Activated CD8-positive, alpha-beta memory T cell treated with anti-CD3 and anti-CD28 coated beads for 24 hours (primary cell): ENCODE data around the gene MAPK1.
"Not testable (repeated sequence)": the region's sequence is repeated elsewhere in the genome, so short reads cannot be mapped to it uniquely, and the experiment has no call there.

Experiments used
- DNase-seq: peaks from one replicate; pipeline ENCODE4 v3.0.0-alpha.2; 2020

MAPK1 gene

DNA sequence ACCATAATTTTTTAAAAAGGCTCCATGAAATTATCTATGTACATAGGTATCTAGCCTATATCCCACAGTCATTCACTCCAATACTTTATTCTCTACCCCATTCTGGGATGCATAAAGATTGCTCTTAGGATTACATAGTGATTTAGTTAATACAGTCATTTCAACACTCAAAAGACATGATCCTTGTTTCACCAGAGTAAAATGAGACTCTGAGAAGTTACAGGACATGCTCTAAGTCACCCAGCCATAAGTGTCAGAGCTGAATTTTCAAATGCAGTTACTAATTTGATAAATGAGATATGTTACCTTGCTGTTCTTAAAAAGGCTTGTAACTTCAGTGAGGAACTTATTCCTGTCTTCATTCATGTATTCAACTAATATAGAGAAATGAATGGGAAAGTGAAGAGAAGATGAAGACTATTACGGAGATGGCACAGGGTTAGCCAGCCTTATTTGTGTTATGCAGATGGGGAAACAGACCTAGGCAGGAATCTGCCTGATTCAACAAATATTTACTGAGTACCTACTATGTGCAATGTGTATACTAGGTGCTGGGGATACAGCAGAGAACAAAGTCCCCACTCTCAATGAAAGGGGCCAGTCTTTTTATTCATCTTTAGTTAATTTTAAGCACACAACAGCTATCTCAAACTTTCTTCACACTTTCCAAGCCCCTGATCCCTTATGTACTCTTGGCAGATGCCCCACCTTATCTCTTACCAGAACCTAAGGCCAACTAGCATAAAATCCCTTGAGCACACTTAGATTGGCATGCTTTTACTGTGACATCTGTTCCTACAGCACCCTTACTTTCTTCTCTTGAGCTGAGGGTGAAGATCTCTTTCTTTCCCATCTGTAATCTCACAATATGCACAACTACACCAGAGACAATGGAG is 21.6 kb downstream of the MAPK1 start:
- DNase-seq: no peak

- DNase-seq: no peak
Measured at GRCh38 chr22:21842946-21843345, 24.5 kb downstream of the MAPK1 start.

DNA sequence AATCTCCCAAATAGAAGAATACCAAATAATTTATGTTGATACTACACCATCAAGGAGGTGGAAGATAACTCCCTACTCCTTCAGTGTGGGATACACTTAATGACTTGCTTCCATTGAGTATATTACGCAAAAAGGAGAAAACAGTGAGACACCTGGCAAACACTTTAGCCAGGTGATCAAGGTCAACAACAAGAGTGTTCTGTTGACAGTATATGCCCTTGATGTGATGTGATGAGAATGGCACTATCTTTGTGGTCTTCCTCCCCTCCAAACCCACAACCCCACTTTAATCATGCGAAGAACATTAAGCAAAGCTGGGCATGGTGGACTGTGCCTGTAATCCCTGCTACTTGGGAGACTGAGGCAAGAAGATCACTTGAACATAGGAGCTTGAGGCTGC is 26.0 kb downstream of the MAPK1 start:
- no peak for DNase-seq

- no peak for DNase-seq
Measured at GRCh38 chr22:21840236-21840823, 27.1 kb downstream of the MAPK1 start.

DNA sequence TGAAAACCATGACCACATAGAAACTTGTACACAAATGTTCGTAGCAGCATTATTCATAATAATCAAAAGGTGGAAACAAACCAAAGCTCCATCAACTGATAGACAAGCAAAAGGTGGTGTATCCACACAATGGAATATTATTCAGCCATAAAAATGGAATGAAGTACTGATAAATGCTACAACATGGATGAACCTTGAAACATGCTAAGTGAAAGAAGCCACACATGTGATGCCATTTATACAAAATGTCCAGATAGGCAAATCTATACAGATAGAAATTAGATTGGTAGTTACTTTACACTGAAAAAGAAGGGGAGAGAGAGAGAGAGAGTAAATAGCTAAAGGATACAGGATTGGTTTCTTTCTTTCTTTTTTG is 27.7 kb downstream of the MAPK1 start:
- DNase-seq: no peak

- not testable (repeated sequence) for DNase-seq
Measured at GRCh38 chr22:21839104-21839764, 28.2 kb downstream of the MAPK1 start.

DNA sequence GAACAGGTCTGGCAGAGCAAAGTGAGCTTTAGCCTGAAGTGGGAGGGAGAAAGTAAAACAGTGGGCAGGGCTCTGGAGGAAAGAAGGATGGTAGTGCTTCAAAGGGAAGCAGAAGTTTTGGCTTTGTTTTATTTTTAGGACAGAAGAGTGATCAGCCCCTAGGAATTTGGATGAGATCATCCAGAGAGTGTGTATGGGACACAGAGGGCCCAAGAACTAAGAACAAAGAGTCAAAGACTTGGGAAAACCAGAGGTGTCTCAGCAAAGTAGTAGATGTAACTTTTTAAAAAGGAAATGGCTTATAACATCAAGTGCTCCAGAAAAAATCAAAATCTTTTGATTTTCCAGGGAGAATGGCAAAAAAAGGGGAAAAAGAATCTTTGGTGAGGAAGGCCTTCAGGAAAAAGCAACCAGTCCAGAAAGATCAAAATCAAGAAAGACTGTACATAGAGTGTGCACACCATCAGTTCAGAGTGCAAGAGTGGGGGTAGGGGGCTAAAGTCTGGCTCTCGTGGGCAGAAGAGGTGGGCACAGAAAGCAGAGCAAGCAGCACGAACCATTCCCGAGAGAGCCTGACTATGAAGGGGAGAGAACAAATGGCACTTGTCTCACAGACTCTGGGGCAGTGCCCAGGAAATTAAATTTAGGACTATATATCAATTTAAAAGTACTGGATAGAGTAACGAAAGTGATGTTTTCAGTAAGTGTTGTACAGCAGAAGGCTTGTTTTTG is 30.0 kb downstream of the MAPK1 start:
- no peak for DNase-seq

- DNase-seq: not testable (repeated sequence)
Measured at GRCh38 chr22:21836486-21836885, 31.0 kb downstream of the MAPK1 start.

DNA sequence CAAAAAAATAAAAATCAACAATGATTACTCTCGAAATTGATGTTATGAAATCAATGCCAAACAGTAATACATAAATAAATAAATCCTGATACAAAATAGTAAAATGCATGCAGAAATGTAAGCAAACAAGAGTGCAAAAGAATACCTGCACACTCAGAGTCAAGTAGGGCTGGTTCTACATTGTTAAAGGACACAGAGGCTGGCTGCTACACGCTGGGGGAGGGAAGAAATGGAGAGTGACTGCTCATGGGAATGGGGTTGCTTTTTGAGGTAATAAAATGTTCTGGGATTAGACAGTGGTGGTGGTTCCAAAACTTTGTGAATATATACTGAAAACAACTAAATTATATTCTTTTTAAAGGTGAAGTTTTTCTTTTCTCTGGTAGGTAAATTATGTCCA is 32.1 kb downstream of the MAPK1 start:
- no peak for DNase-seq

DNA sequence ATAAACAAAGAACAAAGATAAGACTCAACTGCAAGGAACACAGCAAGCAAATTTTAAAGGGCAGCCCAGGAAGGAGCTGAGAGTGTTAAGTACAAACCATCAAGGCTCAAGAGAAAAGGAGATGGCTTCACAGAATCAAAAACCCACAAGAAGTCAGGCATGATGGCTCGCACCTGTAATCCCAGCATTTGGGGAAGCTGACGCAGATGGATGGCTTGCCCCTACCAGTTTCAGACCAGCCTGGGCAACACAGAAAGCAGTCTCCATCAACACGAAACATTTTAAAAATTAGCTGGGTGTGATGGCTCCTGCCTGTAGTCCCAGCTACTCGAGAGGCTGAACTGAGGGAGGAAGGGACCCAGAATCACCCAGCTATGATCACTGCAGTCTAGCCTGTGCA is 32.6 kb downstream of the MAPK1 start:
- DNase-seq: no peak

- DNase-seq: no peak
Measured at GRCh38 chr22:21832291-21833290, 34.9 kb downstream of the MAPK1 start.

- no peak for DNase-seq
Measured at GRCh38 chr22:21829523-21829922, 37.9 kb downstream of the MAPK1 start.

- no peak for DNase-seq
Measured at GRCh38 chr22:21828268-21828638, 39.2 kb downstream of the MAPK1 start.

- no peak for DNase-seq
Measured at GRCh38 chr22:21827628-21828267, 39.7 kb downstream of the MAPK1 start.

- DNase-seq: no peak
Measured at GRCh38 chr22:21826204-21826603, 41.2 kb downstream of the MAPK1 start.

DNA sequence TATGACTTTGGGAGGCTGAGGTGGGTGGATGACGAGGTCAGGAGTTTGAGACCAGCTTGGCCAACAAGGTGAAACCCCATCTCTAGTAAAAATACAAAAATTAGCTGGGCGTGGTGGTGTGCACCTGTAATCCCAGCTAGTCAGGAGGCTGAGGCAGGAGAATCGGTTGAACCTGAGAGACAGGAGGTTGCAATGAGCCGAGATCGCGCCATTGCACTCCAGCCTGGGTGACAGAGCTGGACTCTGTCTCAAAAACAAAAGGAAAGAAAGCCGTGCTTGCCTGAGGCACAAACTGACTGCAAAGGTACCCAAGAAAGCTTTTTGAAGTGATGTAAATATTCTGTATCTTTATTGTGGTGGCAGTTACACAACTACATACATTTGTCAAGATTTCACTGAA is 42.5 kb downstream of the MAPK1 start:
- not testable (repeated sequence) for DNase-seq

DNA sequence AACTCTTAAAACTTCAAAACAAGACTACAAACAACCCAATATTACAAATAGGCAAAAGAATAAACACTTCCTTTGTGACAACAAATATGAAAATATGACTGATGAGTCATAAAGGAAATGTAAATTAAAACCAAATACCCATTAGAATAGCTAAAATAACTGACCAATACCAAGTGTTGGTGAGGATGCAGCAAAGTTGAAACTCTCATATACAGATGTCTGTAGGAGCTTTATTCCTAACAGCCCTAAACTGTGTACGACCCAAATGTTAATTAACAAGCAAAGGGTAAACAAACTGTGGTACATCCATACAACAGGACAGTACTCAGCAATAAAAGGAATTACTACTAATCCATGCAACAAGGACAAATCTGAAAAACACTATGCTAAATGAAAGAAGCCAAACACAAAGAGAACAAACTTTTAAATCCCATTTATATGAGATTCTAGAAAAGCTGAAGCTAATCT is 43.0 kb downstream of the MAPK1 start:
- DNase-seq: no peak

DNA sequence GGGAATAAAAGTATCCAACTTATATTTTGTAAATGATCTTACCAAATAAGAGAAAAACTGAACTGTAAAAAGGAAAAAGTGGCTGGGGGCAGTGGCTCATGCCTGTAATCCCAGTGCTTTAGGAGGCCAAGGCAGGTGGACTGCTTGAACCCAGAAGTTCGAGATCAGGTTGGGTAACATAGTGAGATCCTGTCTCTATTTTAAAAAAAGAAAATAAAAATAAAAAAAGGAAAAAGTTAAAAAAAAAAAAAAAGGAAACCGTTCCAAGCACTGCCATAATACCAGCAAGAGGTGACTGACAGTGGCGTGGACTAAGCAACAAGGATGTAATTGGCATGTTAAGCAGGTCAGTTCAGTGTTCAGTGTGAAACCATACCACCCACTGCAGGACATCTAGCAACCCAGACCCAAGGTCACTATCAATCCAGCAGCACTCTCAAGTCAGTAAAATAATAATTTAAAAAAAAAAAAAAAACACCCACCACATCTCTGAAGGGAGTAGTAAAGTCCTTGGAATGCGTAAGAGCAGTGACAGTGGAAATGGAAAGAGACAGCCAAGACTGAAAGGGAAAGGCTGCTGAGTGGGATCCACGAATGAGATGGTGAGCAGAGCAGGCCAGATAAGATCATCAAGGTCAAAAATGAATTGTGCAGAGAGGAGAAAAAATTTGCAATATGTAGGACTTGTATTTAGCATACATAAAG is 43.6 kb downstream of the MAPK1 start:
- no peak for DNase-seq

- no peak for DNase-seq
Measured at GRCh38 chr22:21819183-21819770, 48.2 kb downstream of the MAPK1 start.

DNA sequence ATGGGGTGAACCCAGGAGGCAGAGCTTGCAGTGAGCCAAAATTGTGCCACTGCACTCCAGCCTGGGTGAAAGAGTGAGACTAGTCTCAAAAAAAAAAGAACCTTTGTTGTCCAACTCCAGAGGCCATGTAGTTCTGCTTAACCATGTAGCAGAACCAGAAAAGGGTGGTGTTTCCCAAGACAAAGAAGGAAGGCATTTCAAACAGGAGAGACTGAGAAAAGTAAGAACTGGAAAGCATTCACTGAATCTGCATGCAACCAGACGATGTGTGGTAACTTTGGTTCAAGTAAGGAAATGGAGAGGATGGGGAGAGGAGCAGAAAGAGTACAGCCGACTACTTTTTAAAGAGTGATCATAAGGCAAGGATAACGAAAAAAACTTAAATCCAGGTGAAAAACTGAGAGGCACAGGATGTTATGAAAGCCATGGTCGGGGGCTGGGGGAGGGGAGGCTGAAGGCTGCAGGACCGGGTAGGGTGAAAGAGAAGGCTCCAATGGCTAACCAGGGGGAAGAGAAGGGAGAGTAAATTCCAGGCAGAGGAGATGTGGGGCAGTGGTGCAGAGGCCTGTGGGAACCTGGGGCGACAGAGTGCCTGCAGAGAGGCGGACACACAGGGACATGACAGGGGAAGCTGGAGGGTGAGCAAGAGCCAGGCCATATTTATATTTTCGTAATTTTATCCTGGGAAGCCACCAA is 48.8 kb downstream of the MAPK1 start:
- DNase-seq: no peak
